ENCODE data around the gene DCAF6.
"Not testable (repeated sequence)": the region's sequence is repeated elsewhere in the genome, so short reads cannot be mapped to it uniquely, and the experiment has no call there.

The DCAF6 gene

DNA sequence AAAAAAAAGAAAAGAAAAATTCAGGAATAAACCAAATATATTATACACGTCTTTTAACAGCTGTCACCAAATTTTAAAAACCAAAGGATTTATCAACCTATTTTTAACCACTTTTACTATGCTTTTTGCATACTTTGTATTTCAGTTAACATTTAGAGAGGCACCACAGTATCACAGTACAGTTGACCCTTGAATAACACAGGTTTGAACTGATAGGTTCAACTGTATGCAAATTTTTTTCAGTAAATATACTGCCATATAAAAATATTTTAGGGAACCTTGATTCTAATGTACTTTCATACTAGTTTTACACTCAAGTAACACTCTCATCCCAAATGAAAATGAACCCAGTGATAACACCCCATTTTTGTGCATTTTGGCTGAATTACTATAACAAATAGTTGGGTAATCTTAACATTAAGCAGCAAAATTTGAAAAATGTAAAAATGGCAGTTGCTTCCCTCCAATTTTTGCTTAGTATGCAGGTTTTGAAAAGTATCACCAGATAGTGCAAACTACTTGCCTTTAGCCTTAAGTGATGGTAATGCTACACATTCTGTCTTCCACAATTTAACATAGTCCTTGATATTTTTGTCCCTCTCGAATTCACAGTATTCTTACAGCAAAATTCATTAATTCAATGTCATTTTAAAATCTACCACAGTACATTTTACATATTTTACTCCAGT lies 11.8 kb upstream of the DCAF6 start:
- no peak for DNase-seq

DNA sequence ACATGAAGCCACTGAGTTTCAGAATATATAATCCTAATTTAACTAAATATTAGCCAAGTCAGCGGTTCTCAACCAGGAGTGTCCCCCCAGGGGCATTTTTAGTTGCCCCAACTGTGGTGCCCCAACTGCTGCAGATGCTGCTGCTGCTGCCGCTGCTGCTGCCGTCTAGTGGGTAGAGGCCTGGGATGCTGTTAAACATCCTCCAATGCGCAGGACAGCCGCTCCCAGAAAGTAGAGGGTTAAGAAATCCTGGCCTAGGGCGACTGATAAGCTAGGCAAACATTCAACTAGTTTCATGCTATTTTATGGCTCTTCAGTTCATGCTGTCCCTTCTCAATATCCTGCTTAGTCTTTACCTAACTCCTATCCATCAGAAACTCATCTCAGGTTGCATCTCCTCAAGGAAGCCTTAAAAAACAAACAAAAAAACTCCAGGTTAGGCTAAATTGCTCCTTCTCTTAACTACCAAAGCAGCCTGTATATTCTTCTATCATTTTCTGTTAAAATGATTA lies 9.9 kb upstream of the DCAF6 start:
- no peak for DNase-seq

DNA sequence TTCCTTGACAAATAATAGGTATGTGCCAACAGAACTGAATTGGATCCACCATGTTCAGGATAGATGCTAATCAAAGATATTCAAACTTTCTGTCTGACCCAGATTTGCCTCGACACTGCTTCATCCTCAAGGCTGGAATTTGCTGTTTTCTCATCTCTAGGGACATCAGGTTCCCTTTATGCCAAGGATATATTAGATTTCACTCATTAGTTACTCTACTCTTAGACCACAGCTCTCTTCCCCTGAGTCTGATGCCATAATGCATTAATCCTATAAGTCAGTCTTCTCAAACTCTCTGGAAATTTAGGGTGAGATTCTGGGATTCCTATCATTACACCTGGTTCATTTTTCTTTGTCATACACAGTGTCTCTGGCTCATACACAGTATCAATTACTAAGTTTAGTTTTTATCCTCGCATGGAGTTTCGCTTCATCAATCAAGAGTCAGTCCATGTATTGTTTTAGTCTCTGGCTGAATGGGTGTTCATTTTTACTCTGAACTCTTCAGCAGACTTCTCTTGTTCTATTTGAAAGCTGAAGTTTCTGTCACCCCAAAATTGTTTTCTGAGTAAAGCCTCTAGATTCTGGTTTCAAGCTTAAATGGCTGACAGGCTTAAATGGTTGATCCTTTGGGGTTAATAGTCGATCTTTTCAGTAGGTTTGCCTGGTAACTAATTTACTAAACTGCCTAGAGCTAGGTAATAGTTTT lies 9.3 kb upstream of the DCAF6 start:
- no peak for DNase-seq

DNA sequence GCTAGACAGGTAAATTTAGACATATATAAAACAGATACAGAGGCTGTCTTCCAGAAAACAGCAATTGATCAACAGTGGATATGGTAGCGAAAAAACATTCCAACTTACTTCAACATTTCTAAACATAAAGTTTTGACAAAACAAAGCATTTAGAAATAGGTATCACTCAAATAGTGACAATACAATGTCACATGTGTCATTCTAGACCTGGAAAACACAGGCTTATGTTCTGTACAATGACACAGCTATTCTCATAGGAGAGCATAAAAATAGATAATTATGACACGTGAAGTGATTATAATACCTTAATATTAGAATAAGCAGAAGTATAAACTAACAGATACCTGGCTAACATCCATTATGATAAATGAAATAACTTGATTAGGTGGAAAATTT lies 8.0 kb upstream of the DCAF6 start:
- no peak for DNase-seq

DNA sequence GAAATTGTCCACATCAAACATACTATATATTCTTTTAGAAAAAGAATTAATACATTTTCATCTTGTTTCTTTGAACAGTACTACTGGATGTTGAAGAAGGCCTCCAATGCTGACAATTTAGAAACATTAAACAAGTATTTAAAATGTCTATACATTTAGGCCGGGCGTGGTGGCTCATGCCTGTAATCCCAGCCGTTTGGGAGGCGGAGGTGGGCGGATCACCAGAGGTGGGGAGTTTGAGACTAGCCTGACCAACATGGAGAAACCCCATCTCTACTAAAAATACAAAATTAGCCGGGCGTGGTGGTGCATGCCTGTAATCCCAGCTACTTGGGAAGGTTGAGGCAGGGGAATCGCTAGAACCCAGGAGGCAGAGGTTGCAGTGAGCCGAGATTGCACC lies 7.6 kb upstream of the DCAF6 start:
- not testable (repeated sequence) for DNase-seq

DNA sequence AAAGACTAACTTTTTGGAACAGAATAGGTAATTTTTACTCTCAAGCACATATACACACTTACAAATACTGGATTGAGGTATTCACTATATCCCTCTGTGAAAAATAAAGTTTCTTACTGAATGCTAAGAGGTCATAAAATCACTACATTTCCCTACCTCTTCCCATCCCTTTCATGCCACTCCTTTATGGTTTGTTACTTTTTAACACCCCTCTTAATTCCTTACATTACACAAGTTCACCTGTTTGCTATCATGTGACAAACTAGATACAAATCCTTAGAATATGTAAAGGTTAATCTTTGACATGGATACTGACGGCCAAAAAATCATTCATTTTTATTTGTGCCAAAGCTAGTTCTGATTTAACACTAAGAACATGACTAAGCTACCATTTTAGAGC lies 6.8 kb upstream of the DCAF6 start:
- DNase-seq = no peak

DNA sequence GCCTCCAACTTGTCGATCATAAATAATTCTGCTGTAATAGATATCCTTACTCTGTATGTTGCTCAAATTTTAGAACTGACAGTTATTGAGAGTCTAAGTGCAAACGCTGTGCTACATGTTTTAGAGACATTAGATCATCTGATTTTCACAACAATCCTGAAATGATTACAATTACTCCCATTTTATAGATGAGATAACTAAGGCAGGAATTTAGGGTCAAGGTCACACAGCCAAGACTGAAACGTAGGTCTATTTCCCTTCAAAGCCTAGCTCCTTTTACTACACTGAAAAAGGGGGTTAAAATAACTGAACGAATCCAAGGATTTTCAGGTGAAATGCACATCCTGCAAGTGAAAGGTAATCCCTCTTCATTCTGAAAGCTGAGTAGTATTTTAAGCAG lies 2.7 kb upstream of the DCAF6 start:
- DNase-seq = no peak

DNA sequence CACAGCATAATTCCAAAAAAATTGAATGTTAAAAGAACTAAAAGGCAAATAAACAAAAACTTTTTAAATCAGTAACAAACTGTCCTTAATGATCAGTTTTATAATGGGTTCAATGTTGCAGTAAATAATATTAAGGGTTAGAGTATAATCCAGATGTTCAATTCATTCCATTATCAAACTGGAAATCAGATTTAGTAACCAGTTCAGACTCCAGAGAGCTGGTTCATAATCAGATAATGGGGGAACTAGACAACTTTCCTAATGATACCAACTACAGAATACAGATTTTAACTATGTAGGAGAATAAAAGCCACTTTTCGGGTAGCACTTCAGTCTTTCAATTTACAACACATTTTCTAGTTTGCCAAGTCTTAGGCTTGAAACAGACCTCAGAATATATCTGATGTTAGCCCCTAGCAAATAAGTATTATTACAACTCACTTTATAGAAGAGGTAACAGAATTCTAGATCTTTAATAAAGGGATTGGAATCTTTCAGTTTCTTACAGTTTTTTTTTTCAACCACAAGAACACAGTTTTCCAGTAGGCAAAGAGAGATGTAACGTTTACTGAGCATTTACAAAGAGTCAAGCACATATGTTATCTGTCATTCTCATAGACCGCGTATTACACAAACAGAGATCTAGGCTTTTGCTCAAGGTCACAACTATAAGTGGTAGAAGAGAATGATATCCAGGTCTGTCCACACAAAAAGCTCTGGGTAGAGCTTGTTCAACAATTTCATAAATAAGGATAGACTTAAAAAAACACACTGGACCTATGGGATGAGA lies 1.9 kb upstream of the DCAF6 start:
- DNase-seq = peak; percentile 55

DNA sequence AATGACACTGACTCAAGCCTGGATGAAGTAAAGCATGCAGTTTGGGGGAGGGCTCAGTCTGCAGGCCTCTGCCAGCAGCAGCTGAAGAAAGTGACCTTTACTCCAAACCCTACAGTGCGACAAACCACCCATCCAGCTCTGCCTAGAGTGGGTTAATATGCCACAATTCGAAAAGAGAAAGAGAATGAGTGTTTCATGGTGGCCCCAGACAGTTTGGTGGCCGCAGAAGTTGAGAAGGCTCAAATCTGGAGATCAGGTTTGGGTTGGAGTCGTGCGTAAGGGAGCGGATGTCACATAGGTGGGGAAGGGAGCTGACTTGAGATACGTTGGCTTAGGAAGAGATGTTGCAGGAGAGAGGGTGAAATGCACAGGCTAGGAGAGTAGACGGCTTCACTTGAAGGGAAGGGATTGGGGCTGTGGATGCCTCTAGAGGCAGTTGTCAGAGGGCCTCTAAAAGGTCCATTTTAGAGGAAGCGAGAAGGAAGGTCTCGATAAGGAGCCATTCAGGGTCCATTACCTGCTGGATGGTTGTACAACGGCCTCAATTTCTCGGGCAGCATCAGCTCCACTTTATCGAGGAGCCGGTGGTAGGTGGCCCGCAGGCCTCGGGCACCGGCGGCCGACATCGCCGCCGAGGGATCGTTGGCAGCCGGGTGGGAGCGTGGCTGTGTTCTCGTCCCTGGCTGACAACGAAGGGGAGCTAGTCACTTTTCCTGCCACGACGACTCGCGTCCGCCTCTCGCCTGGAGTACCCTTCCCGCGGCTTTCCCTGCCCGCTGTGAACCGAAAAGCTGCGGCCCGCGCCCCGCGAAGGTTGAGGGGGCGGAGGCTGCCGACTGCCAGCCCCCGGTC lies 1.0 kb upstream of the DCAF6 start:
- peak; percentile 79 for DNase-seq

DNA sequence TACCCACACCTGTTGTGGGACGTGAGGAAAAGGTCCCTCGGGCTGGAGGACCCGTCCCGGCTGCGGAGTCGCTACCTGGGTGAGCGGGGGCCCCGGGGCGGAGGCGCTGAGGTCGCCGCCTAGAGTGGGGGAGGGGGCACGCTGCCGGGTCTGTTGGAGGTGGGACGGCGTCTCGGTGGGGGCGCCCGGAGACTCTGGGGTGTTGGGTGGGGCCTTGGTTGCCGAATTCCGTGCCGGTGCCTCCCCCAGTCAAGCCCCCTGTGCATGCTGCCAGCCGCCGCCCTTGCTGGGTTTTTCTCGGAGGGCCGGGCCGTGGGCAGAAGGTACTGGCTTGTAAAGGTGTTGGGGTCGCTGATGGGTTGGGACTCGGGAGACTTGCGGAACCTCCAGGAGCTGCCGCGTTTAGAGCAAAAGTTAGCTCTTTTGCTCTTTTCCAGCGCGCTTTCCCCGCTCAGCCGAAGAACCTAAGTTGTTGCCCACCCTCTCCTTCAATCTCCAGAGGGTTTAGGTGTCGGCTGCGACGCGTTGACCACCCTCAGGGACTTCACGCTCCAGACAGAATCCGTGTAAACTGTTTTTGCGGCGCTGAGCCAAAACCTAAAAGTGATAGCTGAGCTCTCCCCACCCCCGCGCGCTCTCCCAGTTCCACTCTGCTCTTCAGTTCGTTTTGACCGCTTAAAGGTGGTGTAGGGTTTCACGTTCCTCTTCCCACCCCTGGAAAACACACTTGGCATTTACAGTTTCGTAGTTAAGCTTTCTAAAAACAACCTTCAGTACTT lies 636 bp downstream of the DCAF6 start, which contains the start of gene MPC2:
TSS of gene MPC2 (minus strand) at position 143 of the 779 bp plus-strand sequence. CDS start 1,231 bp downstream, outside the sequence.
- DNase-seq = peak; percentile 85

DNA sequence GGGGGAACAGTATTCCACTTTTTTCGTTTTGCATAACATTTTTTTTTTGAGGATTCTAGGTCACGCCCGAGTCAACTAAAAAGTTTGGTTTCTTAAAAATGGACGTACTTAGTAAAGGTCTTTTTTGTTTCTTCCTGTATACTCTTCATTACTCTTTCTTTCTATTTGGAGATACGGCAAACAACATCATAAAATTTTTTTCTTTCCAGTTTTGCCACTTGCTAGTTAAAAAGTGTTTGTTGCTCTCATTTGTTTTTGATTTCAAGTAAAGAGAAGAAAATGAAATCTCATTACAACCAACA lies 1.2 kb downstream of the DCAF6 start:
- DNase-seq = no peak

DNA sequence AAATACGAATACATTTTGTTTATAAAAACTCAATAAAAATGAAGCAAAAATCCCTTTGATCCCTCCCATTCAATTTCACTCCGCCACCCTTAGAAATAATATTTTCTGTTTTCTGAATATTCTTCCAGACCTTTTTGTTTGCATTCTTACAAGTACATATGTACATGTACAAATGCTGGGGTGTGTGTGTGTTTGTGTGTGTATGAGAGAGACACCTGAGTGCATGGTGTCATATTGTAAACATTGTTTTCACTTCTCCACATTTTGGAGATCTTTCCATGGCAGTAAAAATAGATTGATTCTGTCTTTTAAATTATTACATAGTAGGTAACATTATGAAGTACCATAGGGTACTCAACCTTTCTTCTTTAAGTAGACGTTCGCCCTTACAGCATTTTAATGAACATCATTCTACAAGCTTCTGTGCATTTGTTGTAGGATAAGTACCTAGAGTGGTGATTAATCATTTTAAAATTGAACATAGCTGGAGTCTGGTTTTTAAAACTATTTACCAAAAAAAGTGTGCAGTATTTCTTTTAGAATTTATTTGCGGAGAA lies 1.7 kb downstream of the DCAF6 start:
- peak; percentile 30 for DNase-seq

DNA sequence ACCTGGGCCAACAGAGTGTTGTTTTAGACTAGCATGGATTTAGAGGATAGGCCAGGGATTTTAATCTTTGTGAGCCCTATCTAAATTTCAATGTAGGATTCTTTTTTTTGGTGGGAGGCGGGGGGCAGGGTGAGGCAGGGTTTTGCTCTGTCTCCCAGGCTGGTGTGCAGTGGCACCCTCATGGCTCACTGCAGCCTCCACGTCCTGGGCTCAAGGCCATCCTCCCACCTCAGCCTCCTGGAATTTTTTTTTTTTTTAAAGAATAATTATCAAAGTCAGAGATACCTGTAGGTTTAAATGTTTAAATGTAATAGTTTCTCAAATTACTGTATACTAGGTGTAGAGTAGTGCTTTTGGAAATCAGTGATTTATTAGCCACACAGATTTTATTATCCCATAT lies 3.8 kb downstream of the DCAF6 start:
- no peak for DNase-seq

DNA sequence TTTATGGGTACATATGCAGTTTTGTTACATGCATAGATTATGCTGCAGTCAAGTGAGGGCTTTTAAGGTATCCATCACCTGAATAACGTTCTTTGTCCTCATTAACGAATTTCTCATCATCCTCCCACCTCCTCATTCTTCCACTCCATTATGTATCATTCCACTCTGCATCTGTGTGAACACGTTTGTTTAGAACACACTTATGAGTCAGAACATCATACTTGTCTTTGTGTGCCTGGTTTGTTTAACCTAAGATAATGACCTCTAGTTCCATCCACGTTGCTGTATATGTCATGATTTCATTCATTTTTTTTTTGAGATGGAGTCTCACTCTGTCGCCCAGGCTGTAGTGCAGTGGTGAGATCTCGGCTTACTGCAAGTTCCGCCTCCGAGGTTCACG lies 7.1 kb downstream of the DCAF6 start:
- no peak for DNase-seq

DNA sequence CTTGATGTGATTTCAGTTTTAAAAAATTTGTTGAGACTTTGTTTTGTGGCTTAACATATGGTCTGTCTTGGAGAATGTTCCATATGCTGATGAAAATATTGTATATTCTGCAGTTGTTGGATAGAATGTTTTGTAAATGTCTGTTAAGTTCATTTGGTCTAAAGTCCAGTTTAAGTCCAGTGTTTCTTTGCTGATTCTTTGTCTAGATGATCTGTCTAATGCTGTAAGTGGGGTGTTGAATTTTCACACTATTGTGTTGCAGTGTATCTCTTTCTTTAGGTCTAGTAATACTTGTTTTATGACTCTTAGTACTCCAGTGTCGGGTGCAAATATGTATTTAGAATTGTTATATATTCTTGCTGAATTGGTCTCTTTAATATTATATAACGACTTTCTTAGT lies 11.2 kb downstream of the DCAF6 start:
- DNase-seq = no peak

DNA sequence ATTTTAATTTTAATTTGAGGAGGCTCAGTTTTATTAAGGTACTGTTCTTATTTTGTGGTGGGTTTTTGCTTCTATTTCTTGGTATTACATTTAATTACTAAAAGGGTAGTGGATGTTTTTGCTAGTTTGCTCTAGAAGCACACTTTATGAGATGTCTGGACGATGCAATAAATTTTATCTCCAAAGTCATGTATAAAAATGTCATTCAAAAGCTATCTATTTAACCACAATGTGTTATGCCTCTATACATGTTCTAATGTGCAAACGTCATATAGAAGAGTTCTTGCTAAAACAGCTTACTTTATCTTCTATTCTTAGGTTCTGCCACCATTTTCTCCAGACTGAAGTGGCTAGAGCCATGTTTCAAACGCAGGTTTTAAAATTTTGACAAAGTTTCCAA lies 13.3 kb downstream of the DCAF6 start:
- no peak for DNase-seq

DNA sequence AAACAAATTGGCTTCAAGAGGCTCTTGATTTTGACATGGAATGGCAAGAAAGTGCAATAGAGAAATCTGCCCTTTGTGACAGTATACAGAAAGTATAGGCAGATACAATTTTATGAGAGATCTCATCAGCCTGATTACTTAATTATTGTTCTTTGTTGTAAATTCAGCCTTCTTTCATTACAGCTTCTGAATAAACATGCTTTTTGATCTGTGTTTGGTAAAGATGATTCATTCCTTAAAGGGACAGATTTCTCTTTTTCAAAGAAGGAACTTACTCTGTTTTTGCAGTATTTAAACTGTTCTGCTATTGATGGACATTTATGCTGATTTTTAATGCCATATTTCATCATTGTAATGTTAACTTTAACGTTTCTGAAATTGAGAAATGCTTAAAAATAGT lies 14.1 kb downstream of the DCAF6 start:
- no peak for DNase-seq

DNA sequence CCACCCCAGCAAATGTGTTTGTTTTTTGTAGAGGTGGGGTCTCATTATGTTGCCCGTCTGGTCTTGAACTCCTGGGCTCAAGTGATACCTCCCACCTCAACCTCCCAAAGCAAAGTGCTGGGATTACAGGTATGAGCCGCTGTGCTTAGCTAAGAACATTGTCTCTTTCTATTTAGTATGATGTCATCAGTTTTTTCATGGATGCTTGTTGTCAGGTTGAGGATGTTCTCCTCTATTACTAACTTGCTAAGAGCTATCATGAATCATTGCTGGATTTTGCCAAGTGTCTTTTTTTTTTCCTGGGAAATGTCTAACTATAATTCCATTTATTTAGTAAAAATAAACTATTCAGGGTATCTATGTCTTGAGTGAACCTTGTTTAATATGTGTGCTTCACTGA lies 19.4 kb downstream of the DCAF6 start:
- DNase-seq = no peak

DNA sequence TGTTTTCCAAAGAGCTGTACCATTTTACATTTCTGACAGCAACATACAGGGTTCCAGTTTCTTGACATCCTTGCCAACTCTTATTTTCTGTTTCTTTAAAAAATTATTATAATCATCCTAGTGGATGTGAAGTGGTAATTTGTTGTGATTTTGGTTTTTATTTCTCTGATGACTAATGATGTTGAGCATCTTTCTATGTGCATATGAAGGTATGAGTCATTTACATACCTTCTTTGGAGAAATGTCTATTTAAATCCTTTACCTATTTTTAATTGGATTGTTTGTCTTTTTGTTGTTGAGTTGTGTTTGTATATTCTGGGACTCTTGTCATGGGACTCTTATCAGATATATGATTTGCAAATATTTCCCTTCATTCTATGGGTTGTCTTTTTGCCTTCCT lies 21.2 kb downstream of the DCAF6 start:
- DNase-seq = no peak

DNA sequence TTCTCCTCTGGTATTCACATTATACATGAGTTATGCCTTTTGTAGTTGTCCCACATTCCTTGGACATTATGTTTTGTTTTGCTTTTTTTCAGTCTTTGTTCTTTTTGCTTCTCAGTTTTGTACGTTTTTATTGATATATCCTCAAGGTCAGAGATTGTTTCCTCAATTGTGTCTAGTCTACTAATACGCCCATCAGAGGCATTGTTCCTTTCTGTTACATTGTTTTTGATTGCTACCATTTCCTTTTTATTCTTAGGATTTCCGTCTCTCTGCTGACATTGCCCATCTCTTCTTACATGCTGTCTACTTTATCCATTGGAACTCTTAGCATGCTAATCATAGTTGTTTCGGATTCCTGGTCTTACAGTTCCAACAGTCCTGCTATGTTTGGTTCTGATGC lies 28.2 kb downstream of the DCAF6 start:
- no peak for DNase-seq

DNA sequence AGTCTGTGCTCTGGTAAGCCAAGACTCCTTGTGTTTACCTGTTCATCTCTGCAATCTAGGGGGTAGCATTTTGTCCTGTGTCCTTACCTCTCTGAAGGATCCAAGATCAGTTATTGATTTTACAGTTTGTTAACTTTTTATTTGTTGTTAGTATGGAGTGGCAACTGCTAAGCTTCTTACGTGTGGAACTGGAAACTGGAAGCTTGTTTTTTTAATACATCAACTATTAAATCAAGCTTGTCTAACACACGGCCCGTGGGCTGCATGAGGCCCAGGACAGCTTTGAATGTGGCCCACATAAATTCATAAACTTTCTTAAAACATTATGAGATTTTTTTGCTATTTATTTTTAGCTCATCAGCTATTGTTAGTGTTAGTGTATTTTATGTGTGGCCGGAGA lies 29.6 kb downstream of the DCAF6 start:
- DNase-seq = no peak

DNA sequence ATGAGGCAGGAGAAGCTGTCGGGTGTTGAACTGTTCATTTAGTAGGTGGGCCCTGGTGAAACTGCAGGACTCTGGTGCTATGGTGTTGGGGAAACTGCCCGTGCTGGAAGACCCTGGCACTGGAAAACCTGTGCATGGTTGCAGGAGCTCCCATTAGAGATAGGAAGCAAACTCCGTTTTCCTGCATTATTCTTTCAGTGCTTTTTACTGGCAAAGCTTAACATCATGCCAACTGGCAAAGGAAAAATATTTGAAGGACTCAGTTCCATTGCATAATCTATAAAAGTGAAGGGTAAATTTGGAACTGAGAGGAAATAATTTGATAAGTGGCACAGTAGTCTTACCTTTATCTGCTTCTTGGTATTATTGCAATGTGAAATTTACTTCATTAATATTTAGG lies 32.1 kb downstream of the DCAF6 start:
- DNase-seq = peak; percentile 11

All from NCI-H82 (cell line).